Measurements from ENCODE around the gene CBX8. TPM values are rescaled to one million over a fixed set of nuclear protein-coding genes. Genes with fewer than 3 reads are reported as not detected.

The CBX8 gene
- total and polyA plus RNA-seq, 2 of the 13 experiments (the other 11 are each of a cell fraction or from before 2014, with no cell fraction given), result 0.34 to 12.6 TPM

DNA sequence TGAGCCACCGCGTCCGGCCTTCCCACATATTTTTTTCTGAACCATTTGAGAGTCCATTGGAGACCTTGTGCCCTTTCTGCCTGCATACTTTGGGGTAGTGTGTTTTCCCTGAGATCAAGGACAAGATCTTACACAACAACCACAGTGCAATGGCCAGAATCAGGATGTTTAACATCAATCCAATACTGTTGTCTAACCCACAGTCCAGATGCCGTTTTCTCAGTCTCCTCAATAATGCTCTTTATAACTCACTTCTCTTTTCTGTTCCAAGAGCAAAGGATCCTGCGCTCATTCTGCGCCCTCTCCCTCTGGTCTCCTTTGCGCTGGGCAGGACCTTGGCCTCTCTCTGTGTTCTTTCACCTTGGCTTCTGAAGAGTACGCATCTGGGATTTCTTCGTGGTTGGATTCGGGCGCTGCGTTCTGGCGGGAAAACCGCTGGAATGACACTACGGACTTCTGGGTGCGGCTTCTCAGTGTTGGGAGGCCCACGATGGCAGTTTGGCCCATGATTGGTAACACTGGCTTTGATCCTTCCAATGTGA lies 25.8 kb upstream of the CBX8 start (continued):
- TF ChIP-seq, protein P1, sequence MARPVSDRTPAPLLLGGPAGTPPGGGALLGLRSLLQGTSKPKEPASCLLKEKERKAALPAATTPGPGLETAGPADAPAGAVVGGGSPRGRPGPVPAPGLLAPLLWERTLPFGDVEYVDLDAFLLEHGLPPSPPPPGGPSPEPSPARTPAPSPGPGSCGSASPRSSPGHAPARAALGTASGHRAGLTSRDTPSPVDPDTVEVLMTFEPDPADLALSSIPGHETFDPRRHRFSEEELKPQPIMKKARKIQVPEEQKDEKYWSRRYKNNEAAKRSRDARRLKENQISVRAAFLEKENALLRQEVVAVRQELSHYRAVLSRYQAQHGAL (CRISPR knock-in tag; IDR thresholded peaks at IDR 0.05; ENCODE audit: not compliant biosample characterization), result no peak
- TF ChIP-seq IKZF1 (IDR thresholded peaks at IDR 0.05) (no peak), ZNF335 (CRISPR knock-in tag; IDR thresholded peaks at IDR 0.05) (peak; percentile 48; the same call in 1 of the 2 replicates), ZNF644 (CRISPR knock-in tag; IDR thresholded peaks at IDR 0.05; ENCODE audit: low read depth) (peak; percentile 97), ZNF235 (CRISPR knock-in tag; IDR thresholded peaks at IDR 0.05; ENCODE audit: borderline replicate concordance) (no peak), MTF2 (CRISPR knock-in tag; IDR thresholded peaks at IDR 0.05; ENCODE audit: borderline replicate concordance) (no peak), ZNF776 (CRISPR knock-in tag; IDR thresholded peaks at IDR 0.05) (no peak), IKZF4 (CRISPR knock-in tag; IDR thresholded peaks at IDR 0.05; ENCODE audit: borderline replicate concordance, low read depth, not compliant biosample characterization) (no peak), SMARCE1 (IDR thresholded peaks at IDR 0.05; ENCODE audit: borderline replicate concordance) (no peak), POLR2G (IDR thresholded peaks at IDR 0.05; ENCODE audit: low read depth, low read length) (no peak), REPIN1 (CRISPR knock-in tag; IDR thresholded peaks at IDR 0.05; ENCODE audit: borderline replicate concordance, low read depth) (peak; percentile 54; the same call in 1 of the 2 replicates)
- TF ChIP-seq, protein P2, sequence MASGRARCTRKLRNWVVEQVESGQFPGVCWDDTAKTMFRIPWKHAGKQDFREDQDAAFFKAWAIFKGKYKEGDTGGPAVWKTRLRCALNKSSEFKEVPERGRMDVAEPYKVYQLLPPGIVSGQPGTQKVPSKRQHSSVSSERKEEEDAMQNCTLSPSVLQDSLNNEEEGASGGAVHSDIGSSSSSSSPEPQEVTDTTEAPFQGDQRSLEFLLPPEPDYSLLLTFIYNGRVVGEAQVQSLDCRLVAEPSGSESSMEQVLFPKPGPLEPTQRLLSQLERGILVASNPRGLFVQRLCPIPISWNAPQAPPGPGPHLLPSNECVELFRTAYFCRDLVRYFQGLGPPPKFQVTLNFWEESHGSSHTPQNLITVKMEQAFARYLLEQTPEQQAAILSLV (CRISPR knock-in tag; IDR thresholded peaks at IDR 0.05; ENCODE audit: borderline replicate concordance), result no peak
- TF ChIP-seq, protein P3, sequence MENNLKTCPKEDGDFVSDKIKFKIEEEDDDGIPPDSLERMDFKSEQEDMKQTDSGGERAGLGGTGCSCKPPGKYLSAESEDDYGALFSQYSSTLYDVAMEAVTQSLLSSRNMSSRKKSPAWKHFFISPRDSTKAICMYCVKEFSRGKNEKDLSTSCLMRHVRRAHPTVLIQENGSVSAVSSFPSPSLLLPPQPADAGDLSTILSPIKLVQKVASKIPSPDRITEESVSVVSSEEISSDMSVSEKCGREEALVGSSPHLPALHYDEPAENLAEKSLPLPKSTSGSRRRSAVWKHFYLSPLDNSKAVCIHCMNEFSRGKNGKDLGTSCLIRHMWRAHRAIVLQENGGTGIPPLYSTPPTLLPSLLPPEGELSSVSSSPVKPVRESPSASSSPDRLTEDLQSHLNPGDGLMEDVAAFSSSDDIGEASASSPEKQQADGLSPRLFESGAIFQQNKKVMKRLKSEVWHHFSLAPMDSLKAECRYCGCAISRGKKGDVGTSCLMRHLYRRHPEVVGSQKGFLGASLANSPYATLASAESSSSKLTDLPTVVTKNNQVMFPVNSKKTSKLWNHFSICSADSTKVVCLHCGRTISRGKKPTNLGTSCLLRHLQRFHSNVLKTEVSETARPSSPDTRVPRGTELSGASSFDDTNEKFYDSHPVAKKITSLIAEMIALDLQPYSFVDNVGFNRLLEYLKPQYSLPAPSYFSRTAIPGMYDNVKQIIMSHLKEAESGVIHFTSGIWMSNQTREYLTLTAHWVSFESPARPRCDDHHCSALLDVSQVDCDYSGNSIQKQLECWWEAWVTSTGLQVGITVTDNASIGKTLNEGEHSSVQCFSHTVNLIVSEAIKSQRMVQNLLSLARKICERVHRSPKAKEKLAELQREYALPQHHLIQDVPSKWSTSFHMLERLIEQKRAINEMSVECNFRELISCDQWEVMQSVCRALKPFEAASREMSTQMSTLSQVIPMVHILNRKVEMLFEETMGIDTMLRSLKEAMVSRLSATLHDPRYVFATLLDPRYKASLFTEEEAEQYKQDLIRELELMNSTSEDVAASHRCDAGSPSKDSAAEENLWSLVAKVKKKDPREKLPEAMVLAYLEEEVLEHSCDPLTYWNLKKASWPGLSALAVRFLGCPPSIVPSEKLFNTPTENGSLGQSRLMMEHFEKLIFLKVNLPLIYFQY (CRISPR knock-in tag; IDR thresholded peaks at IDR 0.05; ENCODE audit: borderline replicate concordance), result peak; percentile 75; the same call in 1 of the 2 replicates
- TF ChIP-seq, protein P4, sequence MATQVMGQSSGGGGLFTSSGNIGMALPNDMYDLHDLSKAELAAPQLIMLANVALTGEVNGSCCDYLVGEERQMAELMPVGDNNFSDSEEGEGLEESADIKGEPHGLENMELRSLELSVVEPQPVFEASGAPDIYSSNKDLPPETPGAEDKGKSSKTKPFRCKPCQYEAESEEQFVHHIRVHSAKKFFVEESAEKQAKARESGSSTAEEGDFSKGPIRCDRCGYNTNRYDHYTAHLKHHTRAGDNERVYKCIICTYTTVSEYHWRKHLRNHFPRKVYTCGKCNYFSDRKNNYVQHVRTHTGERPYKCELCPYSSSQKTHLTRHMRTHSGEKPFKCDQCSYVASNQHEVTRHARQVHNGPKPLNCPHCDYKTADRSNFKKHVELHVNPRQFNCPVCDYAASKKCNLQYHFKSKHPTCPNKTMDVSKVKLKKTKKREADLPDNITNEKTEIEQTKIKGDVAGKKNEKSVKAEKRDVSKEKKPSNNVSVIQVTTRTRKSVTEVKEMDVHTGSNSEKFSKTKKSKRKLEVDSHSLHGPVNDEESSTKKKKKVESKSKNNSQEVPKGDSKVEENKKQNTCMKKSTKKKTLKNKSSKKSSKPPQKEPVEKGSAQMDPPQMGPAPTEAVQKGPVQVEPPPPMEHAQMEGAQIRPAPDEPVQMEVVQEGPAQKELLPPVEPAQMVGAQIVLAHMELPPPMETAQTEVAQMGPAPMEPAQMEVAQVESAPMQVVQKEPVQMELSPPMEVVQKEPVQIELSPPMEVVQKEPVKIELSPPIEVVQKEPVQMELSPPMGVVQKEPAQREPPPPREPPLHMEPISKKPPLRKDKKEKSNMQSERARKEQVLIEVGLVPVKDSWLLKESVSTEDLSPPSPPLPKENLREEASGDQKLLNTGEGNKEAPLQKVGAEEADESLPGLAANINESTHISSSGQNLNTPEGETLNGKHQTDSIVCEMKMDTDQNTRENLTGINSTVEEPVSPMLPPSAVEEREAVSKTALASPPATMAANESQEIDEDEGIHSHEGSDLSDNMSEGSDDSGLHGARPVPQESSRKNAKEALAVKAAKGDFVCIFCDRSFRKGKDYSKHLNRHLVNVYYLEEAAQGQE (IDR thresholded peaks at IDR 0.05; ENCODE audit: borderline replicate concordance in 1 of 2, low read depth in 1 of 2, low read length in 2 of 2), result no peak
- TF ChIP-seq, protein P5, sequence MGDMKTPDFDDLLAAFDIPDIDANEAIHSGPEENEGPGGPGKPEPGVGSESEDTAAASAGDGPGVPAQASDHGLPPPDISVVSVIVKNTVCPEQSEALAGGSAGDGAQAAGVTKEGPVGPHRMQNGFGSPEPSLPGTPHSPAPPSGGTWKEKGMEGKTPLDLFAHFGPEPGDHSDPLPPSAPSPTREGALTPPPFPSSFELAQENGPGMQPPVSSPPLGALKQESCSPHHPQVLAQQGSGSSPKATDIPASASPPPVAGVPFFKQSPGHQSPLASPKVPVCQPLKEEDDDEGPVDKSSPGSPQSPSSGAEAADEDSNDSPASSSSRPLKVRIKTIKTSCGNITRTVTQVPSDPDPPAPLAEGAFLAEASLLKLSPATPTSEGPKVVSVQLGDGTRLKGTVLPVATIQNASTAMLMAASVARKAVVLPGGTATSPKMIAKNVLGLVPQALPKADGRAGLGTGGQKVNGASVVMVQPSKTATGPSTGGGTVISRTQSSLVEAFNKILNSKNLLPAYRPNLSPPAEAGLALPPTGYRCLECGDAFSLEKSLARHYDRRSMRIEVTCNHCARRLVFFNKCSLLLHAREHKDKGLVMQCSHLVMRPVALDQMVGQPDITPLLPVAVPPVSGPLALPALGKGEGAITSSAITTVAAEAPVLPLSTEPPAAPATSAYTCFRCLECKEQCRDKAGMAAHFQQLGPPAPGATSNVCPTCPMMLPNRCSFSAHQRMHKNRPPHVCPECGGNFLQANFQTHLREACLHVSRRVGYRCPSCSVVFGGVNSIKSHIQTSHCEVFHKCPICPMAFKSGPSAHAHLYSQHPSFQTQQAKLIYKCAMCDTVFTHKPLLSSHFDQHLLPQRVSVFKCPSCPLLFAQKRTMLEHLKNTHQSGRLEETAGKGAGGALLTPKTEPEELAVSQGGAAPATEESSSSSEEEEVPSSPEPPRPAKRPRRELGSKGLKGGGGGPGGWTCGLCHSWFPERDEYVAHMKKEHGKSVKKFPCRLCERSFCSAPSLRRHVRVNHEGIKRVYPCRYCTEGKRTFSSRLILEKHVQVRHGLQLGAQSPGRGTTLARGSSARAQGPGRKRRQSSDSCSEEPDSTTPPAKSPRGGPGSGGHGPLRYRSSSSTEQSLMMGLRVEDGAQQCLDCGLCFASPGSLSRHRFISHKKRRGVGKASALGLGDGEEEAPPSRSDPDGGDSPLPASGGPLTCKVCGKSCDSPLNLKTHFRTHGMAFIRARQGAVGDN (CRISPR knock-in tag; IDR thresholded peaks at IDR 0.05), result peak; percentile 86

Measured in HepG2 (cell line).